Anterior cingulate cortex (tissue), 58 donors: ENCODE results near the gene GRHPR.
"Not testable (repeated sequence)": the region's sequence is repeated elsewhere in the genome, so short reads cannot be mapped to it uniquely, and the experiment has no call there.

Source experiments
- DNase-seq, 58 donors: peaks; one replicate each; lab custom pipeline; 2025; lab: John Stamatoyannopoulos, UW

GRHPR gene

DNA sequence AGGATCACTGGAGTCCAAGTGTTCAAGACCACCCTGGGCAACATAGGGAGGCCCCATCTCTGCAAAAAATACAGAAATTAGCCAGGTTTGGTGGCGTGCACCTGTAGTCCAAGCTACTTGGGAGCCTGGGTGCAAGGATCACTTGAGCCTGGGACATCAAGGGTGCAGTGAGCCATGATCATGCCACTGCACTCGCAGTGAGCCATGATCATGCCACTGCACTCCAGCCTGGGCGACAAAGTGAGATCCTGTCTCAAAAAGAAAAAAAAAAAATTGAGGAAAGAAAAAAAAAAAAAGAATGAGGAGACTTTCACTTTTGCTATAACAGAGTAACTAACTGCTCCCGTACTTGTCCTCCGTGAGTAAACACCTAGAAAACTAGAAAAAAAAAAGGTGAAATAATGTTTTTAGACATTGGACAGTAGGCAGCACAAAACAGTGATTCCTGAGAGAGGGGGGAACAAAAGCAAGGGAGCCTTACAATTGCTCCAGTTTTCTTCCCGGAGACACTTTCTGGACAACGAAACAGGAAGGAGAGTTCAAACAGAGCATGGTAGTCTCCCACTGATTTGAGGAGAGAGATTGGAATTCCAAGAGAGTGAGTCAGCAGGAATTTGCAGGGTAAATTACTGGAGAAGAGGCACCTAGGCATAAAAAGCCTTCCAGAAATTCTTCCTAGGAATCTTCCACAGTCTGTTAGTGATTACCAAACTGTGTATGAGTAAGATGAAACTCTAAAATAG is 49.6 kb downstream of the GRHPR start:
- peak in 1 of 58 donors; percentile 42 for DNase-seq

GRCh38 chr9:37473982-37474381 is 51.5 kb downstream of the GRHPR start:
- not testable (repeated sequence) for DNase-seq

GRCh38 chr9:37474438-37474837 is 51.9 kb downstream of the GRHPR start:
- DNase-seq: no peak

DNA sequence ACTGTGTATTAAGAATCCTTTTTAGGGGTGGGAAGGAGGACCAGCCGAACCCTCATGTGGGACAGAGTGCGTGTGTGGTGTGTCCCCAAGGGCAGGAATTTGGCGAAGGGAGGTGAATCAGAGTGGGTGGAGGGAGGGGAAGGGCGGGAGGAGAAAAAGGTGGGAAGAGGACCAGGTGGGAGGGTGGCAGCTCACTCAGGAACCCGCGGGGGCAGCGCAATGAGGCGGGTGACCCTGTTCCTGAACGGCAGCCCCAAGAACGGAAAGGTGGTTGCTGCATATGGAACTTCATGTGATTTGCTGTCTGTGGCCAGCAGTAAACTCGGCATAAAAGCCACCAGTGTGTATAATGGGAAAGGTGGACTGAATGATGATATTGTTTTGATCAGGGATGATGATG is 54.4 kb downstream of the GRHPR start:
- DNase-seq: no peak

GRCh38 chr9:37477443-37477842 is 54.9 kb downstream of the GRHPR start:
- not testable (repeated sequence) for DNase-seq

DNA sequence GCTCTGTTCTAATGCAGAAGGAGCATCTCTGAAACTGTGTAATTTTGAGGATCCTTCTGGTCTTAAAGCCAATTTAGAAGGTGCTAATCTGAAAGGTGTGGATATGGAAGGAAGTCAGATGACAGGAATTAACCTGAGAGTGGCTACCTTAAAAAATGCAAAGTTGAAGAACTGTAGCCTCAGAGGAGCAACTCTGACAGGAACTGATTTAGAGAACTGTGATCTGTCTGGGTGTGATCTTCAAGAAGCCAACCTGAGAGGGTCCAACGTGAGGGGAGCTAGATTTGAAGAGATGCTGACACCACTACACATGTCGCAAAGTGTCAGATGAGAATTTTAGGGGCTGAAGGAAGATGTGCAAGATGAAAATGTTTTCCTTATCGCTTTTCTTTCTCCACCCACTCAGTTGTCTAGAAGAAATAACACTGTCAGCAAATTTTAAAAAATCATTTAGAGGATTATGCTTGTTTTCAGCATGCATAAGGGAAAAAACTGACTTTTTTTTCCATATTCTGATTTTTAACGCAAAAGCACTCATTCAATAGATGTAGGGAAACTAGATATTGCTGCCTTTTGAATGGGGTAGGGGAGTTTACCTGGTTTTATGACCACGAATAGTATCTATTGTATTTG is 55.6 kb downstream of the GRHPR start:
- not testable (repeated sequence) for DNase-seq

- DNase-seq: no peak
Observed at GRCh38 chr9:37480759-37481158, 58.3 kb downstream of the GRHPR start.

DNA sequence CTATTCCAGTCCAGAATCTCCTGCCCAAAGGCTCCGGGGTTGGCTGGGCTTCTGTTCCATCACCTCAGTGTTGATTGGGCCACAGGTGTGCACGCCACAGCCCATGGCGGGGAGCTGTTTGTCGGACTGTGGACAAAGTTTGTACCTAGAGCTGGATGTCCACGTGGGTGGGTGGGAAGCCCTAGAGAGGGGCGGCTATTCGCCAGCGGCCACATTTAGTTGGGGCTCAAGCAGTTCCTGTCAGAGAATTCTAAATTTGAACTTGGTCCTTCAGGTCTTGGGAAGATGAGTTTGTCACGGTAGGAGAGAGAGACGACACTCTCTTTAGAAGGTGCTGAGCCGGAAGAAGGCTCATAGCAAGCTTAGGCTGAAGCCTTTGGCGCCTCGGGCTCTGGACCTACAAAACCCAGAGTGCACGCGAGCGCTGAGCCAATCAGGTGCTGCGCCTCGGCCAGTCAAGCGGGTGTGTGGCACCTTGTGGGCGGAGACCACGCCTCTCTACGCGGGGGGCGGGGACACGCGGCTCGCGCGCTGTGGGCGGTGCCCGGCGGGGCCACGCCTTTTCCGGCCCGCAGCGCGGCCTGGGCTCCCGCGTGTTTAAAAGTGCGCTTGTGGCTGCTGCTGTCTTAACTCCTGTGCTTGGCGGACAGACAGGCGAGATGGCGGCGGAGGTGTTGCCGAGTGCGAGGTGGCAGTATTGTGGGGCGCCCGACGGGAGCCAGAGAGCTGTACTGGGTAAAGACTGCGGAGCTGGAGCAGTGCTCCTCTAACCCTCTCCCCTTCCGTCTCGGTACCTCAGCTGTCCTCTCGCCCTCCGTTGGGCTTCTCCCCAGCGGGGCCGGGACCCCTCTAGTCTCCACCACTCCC is 63.1 kb downstream of the GRHPR start, which contains the start of gene POLR1E:
Gene POLR1E (plus strand): TSS at position 560 of the 867 bp plus-strand sequence. CDS start 100 bp downstream, at position 660.
- DNase-seq: peak; percentile 23 to 95 (median 86)

- peak in 1 of 58 donors; percentile 21 for DNase-seq
Observed at GRCh38 chr9:37486256-37486615, 63.7 kb downstream of the GRHPR start.
